Hematopoietic multipotent progenitor cell (in vitro differentiated cells): ENCODE results near the gene RHBDL2. TPM values are rescaled to one million over a fixed set of nuclear protein-coding genes. Genes with fewer than 3 reads are reported as not detected.
"Not testable (repeated sequence)": the region's sequence is repeated elsewhere in the genome, so short reads cannot be mapped to it uniquely, and the experiment has no call there.

Source experiments
- DNase-seq, 3 donors: peaks; one replicate each; pipeline ENCODE4 v3.0.0-alpha.2; 2011 to 2015; ENCODE audit warnings: low read depth in 2 of 3, low spot score in 2 of 3
- total RNA-seq: library from RNA; depleted of rRNA; stranded (reverse); fragments of >200 nt; gene quantifications from one replicate; pipeline ENCODE4 v1.2.3, GENCODE V29; 2012

RHBDL2 gene
- total RNA-seq, 1 donor, result under 0.01 TPM

DNA sequence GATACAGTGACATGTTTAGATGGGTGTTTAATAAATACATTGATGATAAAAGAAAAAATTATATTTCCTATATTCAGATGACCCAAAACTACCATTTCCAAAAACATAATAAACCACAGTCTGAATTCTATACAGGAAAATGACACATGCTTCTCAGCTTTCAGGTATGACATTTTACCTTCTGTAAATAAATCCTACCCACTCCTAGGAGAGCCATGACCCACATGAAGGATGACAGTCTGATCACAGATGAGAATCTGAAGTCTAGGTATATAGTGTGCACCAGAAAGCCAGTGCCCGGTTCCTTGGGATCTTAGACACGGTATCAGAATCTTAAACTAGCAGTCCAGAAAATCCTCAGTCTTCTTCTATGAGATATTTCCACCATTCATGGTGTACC, 56.5 kb downstream of the RHBDL2 start:
- DNase-seq, result no peak

DNA sequence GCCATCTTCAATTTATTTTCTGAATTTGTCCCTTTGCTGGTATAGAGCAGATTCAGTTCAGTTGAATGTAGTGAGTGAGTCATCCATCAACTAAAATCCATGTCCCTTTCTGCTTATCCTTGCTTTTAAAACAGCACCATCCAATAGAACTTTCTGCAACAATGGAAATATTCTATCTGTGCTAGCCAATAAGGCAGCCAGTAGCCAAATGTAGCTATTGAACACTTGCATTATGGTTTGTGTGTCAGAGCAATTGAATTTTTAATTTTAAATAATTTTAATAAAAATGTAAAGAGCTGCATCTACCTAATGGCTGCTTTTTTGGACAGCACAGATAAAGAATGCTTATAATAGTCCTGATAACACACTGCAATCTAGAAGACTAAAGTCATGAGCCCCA, 60.1 kb downstream of the RHBDL2 start, which contains the start of gene GJA9:
GJA9 (minus strand) TSS at position 101 of the 400 bp plus-strand sequence. CDS start 5,489 bp downstream, outside the sequence.
- no peak for DNase-seq

DNA sequence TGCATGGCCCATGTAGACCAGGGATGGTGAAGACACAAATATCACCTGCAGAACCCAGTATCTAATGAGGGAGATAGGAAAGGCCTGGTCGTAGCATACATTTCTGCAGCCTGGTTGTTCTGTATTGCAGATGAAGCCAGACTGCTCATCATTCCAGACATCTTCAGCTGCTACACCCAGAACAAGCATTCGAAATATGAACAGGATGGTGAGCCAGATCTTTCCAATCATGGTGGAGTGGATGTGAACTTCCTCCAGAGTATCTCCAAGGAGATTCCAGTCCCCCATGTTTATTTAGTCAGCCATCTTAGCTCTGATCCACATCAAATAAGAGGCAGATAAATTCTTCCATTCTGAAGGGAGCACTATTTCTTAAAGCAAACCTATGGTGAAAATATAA, 65.8 kb downstream of the RHBDL2 start:
- DNase-seq, result no peak

DNA sequence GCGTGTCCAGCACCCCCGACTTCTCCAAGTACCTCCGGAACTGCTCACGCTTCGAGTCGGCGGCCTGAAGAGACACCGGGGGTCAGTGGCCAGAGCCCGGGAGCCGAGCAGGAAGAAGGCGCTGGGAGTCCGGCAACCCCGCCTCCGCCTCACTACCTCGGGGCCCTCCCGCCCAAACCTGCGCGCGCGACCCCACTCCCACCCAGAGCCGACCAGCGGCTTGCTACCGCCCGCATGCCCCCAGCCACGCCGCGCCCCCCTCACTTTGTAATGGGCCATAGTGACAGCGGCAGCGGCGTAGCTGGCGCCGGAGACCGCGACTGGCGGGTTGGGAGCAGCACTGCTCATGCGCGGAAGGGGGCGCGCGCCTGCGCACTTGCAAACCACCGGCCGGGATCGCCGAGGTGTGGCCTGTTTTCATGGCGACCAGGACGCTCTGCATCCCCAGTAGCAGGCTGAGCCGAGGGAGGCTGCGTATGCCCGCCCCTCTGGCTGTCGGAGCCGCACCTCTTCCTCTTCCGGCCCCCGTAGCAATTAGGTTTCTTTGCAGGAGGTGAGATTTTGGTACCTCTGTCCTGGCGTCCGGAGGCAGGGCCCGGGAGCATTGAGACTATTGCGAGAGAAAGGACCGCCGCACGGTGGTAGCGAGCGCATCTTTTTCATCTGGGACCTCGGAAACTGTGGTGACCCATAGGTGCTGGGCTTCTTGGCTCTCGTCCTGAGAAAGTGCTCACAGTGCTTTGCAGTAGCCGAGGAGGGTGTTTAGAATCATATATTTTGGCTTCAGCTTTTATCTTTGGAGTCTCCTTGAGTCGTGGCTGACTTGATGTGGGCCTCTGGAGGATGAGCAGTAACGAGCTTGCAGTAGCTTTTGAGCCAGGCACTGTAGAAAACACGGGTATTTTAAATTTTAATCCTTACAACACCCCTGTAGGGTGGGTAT, 68.3 kb downstream of the RHBDL2 start, which contains the start of gene MYCBP:
MYCBP (minus strand) TSS at position 322 of the 943 bp plus-strand sequence; CDS start at position 279, 43 bp downstream.
- DNase-seq, result peak; percentile 95 to 96 (median 96)

DNA sequence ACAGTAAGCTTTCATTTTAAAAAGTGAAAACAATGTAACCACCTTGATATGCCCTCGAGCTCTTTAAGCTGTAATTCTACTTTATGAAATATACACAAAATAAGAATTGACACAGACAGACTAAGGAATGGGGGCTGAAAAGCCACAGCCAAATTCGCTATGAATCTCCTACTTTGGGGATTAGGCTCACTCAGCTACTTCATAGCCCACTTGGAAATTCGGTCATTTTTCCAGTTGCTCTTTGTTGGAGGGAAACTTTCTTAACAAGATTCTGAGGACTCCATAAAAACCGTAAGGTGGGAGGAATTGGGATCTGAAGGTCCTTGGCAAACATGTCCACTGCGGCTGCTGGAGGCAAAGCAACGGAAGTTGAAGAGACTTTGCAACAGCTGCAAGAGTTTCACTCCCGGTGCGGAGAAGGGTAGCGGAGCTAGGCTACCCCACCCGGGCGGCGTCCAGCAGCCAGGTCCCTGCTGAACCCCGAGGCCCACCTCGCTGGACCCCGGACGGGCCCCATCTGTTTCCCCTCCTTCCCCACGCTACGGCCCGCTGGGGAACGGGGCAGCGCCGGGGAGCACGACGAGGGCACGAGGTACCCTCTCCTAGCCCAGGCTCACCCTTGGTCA, 69.1 kb downstream of the RHBDL2 start:
- DNase-seq, result peak in 1 of 3 donors; percentile 11

DNA sequence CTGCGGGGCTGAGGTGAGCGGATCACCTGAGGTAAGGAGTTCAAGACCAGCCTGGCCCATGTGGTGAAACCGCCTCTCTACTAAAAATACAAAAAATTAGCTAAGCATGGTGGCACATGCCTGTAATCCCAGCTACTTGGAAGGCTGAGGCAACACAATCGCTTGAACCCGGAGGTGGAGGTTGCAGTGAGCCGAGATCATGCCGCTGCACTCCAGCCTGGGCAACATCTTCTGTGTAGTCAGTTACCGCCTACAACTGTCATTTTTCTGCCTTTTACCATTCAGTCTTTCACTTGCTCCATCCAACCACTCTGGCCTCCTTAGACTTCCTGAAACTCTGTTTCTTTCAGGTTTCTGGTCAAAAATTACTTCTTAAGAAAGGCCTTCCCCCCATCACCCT, 70.6 kb downstream of the RHBDL2 start:
- no peak for DNase-seq

DNA sequence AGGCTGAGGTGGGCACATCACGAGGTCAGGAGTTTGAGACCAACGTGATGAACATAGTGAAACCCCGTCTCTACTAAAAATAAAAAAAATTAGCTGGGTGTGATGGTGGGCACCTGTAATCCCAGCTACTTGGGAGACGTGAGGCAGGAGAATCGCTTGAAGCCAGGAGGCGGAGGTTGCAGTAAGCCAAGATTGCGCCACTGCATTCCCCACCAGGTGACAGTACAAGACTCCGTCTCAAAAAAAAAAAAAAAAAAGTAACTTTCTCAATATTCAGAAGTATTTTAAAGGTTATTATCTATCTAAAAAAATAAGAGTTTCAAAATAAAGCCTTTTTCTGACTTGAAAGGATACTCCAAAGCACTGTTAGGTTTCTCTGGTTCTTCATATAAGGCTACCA, 74.4 kb downstream of the RHBDL2 start:
- no peak for DNase-seq

DNA sequence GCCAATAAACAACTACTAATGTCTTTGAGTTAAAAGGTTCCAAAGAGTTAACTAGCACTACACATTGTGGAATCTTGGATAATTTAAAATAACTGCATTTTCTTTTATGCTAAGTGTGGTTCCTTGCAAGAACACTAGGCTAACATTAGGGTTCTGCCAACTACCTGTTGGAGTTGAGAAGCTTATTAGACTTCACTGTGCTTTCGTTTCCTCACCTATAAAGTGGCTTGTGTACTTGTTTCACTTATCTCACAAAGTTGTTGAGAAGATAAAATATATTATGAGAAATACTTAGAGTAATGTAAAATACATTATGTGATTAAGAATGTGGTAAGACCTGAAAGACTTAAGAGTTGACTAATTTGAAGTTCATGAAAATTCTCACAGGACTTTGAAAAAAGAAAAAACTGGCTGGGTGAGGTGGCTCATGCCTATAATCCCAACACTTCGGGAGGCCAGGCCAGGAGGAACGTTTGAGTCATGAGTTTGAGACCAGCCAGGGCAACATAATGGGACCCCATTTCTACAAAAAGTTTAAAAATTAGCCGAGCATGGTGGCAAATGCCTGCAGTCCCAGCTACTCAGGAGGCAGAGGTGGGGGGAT, 76.4 kb downstream of the RHBDL2 start:
- no peak for DNase-seq

DNA sequence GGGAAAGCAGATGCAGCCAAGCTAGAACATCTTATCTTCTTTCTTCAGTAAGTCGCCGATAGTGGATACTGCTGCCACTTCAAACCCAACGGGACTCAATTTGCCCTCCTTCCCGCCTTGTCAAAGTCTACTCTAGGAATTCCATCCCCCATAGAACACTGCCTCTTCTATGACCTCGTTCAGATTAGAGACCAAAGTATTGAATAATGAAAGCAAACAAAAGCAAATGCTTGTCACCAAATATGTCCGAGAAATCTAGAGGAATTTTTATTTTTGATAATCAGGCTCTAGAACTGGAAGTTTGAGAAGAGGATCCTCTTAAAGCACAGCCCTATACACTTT, 81.2 kb downstream of the RHBDL2 start:
- DNase-seq, result no peak

DNA sequence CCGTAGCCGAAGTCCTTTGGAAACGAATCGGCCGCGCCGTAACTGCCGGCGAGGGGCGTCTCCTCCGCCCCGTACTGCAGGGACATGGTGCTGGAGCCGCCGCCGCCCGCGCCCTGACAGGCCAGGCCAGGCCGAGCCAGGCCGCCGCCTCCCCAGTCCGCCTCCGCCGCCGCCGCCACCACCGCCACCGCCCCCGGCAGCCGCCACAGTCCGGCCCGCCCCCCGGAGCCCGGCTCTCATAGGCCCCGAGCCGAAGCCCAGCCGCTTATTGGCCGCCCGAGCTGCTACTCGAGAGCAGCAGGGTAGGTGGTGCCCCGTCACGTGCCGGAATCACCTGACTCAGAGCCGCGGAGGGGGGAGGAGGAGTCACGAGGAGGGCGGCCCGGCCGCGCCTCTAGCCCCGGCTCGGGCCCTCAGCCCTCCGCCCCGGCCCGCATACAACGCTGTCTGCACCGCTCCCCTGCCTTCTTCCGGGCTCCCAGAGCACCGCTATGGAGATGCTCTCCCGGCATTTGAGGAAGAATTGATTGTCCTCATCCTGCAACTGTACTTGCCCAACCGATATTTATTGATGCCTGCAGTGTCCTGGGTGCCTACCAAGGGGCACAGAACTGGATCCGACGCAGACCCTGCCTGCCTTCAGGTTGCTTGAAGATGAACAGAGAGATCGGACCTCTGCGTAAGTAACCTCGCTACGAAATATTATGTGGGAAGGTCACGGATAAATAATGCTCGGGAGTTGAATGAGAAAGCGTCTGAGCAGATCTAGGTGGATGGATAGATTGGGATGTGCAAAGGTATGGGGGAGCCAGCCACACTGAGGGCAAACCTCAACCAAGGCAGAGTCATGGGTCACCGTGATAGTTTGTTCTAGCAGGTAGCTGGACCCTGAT, 81.8 kb downstream of the RHBDL2 start, which contains the start of gene RRAGC:
RRAGC (minus strand) TSS at position 212 of the 893 bp plus-strand sequence; CDS start at position 86, 126 bp downstream.
- DNase-seq, result peak; percentile 83 to 99 (median 98)

DNA sequence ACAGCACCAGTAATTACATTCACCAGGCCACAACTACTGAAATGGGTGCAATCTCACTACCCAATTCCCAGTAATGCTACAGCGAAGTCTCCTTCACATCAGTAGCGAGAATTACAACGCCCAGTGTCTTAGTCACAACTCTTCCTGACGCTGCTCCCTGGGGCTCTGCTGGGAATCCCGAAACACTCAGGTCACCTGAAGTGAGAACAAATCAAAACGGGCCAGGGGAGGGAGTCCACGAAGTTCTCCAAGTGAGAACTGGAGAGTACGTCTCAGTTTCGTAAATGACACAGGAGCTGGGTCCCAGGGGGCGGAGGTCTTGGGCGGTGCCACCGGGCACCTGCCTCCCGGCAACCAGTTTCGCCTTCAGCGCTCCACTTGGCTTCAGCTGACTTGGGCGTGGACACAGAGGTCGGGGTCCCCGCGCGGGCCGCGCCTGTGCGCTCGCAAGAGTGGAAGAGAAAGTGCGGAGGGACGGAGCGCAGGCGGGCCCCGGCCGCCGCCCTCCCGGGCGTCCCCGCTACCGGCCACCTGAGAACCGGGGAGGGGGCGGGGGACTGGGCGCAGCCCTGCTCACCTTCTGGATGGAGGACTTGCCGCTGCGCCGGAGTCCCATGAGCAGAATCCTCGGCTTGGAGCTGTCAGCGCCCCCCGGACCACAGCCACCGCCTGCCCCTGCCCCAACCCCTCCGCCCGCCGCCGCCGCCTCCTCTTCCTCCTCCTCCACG, 82.6 kb downstream of the RHBDL2 start:
- peak in 2 of 3 donors; percentile 42 to 63 for DNase-seq

DNA sequence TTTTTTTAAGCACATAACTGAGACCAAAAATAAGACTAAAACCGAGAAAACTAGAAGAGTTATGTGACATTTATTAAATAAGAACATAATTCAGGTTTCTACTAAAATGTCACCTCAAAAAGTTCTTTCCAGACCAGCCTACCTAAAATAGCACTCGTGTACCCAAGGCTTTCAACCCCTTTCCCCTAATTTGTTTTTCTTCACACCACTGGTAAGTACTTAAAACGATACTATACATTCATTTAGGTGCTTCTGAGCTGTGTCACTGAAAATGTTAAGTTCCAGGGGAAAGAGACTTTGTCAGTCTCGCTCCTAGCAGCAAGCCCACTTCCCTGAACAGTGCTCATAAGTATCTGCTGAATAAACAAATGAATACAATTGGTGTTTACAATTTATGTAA, 88.8 kb downstream of the RHBDL2 start:
- no peak for DNase-seq

DNA sequence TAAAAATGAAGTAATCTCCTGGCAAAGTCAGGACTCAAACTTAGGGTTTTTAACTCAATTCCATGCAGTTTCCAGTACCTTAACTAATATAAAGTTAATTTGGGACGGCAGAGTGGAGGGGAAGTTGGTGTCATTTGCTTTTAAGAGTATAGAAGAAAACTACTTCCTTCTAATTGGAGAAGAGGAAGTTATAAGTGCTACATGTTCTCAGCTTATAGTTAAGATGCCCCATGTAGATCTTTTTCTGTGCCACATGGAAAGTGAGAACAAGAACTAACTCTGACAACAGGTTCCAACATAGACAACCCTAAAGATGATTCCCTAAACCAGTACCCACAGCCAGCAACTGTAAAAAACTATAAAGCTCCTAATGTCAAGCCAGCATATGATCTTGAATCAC, 93.6 kb downstream of the RHBDL2 start:
- DNase-seq, result peak in 2 of 3 donors; percentile 13 to 54

DNA sequence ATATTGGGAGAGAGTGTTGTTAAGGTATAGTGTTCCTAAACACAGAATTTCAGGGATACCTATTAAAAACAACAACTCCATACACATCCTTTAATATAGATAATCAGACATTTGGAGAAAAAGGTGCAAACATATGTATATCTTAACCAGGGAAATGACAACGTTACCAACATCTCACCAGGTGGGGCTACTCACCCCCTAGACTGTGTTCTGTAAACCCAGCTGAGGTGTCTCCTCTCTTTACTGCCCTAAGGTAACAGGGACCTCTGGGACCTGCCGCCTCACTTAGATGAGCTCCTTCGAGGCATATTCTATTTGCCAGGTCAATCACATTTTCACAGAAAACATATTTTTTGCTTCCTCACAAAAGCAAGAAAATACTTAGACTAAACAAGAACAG, 95.4 kb downstream of the RHBDL2 start:
- DNase-seq, result no peak

DNA sequence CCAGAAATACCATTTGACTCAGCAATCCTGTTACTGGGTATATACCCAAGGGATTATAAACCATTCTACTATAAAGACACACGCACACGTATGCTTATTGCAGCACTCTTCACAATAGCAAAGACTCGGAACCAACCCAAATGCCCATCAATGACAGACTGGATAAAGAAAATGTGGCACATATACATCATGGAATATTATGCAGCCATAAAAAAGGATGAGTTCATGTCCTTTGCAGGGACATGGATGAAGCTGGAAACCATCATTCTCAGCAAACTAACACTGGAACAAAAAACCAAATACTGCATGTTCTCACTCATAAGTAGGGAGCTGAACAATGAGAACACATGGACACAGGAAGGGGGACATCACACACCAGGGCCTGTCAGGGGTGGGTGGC, 96.5 kb downstream of the RHBDL2 start:
- DNase-seq, result not testable (repeated sequence)

DNA sequence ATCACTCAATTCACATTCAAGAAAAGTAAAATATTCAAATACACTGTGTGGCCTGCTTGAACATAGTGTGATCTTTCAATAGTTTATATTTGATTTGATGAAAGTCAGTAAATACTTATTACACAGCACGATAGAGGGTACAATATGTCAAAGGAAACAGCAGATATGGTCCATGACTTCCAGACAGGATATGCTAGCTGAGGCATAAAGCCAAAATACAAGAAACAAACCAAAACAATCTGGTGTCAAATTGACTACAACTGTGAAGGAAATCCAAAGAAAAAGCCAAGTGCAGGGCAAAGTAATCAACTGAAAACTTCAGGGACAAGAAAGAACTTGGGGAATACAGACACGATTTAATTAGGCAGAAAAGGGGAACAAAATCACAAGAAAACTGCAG, 101.3 kb downstream of the RHBDL2 start:
- DNase-seq, result no peak

DNA sequence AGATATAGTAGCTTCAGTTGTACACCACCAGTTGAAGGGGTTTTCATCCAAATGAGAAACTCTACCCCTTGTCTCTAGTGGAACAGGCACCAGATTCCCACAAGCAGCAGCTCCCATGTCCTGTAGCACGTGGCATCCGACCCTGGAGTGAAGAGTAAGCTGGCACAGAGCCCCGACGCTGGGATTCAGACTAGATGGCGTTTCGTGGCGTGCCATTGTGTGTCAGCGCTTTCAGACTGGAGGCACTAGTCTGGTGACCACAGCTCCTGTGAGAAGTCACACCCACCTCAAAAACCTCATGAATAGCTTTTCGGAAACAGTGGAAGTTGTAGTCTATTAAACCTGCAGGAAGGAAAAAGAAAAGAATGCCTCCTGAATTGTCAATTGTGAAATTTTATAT, 102.3 kb downstream of the RHBDL2 start:
- no peak for DNase-seq

DNA sequence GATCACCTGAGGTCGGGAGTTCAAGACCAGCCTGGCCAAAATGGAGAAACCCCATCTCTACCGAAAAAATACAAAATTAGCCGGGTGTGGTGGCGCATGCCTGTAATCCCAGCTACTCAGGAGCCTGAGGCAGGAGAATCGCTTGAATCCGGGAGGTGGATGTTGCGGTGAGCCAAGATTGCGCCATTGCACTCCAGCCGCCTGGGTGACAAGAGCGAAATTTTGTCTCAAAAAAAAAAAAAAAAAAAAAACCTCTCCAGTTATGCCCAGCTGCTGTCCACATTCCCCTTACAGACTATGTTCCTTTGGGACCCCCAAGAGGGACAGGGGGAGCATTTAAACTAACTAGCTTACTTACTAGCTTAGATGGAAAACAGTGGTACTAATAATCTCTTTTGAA, 105.3 kb downstream of the RHBDL2 start:
- DNase-seq, result not testable (repeated sequence)
